ENCODE measurements around the gene SSH2. TPM values are rescaled to one million over a fixed set of nuclear protein-coding genes. Genes with fewer than 3 reads are reported as not detected.

SSH2 gene
- total and polyA plus RNA-seq, 3 donors from 2014 or later, result 31.0 to 62.3 (median 37.4) TPM

- no peaks in the 10 kb centered on the region for H3K27me3 ChIP-seq
- no peak overlapping the region for H3K4me3 ChIP-seq
- no peaks in the 10 kb centered on the region for H3K36me3 ChIP-seq (ENCODE audit: low read depth, missing control alignments)
- intact Hi-C loops (cut with DNase I; ENCODE audit: low total_unique reads), result no loop called here
- 39 to 57% methylated on average over 1 of the region's 1 CpG for WGBS, 2 donors
- no peak for DNase-seq
- H3K9me3 ChIP-seq, result no peaks in the 10 kb centered on the region
- no peak overlapping the region for H3K27ac ChIP-seq
- H3K4me1 ChIP-seq, result peaks cover 17% of the 10 kb centered on the region
- TF ChIP-seq POLR2A (IDR thresholded peaks at IDR 0.05), result no peak
- TF ChIP-seq, protein P1, sequence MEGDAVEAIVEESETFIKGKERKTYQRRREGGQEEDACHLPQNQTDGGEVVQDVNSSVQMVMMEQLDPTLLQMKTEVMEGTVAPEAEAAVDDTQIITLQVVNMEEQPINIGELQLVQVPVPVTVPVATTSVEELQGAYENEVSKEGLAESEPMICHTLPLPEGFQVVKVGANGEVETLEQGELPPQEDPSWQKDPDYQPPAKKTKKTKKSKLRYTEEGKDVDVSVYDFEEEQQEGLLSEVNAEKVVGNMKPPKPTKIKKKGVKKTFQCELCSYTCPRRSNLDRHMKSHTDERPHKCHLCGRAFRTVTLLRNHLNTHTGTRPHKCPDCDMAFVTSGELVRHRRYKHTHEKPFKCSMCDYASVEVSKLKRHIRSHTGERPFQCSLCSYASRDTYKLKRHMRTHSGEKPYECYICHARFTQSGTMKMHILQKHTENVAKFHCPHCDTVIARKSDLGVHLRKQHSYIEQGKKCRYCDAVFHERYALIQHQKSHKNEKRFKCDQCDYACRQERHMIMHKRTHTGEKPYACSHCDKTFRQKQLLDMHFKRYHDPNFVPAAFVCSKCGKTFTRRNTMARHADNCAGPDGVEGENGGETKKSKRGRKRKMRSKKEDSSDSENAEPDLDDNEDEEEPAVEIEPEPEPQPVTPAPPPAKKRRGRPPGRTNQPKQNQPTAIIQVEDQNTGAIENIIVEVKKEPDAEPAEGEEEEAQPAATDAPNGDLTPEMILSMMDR (IDR thresholded peaks at IDR 0.05), result no peak
Observed at GRCh38 chr17:29674281-29674680, 255.7 kb downstream of the SSH2 start.

- Histone ChIP-seq H3K9me3 (no peaks in the 10 kb centered on the region), H3K27ac (no peak overlapping the region), H3K27me3 (no peaks in the 10 kb centered on the region), H3K4me3 (no peak overlapping the region), H3K36me3 (ENCODE audit: low read depth, missing control alignments) (no peaks in the 10 kb centered on the region), H3K4me1 (peaks cover 2% of the 10 kb centered on the region)
- TF ChIP-seq, protein P1 (IDR thresholded peaks at IDR 0.05), result no peak
- no peak for TF ChIP-seq POLR2A (IDR thresholded peaks at IDR 0.05)
- DNase-seq, result no peak
- WGBS, 2 donors, result 92 to 94% methylated on average over 5 of the region's 5 CpGs
- intact Hi-C loops (cut with DNase I; ENCODE audit: low total_unique reads), result no loop called here
Observed at GRCh38 chr17:29671661-29672060, 258.4 kb downstream of the SSH2 start.

- no peaks in the 10 kb centered on the region for H3K36me3 ChIP-seq (ENCODE audit: low read depth, missing control alignments)
- no peak overlapping the region for H3K4me3 ChIP-seq
- H3K27ac ChIP-seq, result no peak overlapping the region
- DNase-seq, result no peak
- no peaks in the 10 kb centered on the region for H3K4me1 ChIP-seq
- no peaks in the 10 kb centered on the region for H3K27me3 ChIP-seq
- H3K9me3 ChIP-seq, result no peaks in the 10 kb centered on the region
- intact Hi-C loops (cut with DNase I; ENCODE audit: low total_unique reads), result no loop called here
- TF ChIP-seq, protein P1 (IDR thresholded peaks at IDR 0.05), result no peak
- no peak for TF ChIP-seq POLR2A (IDR thresholded peaks at IDR 0.05)
Observed at GRCh38 chr17:29669266-29669665, 260.8 kb downstream of the SSH2 start.

DNA sequence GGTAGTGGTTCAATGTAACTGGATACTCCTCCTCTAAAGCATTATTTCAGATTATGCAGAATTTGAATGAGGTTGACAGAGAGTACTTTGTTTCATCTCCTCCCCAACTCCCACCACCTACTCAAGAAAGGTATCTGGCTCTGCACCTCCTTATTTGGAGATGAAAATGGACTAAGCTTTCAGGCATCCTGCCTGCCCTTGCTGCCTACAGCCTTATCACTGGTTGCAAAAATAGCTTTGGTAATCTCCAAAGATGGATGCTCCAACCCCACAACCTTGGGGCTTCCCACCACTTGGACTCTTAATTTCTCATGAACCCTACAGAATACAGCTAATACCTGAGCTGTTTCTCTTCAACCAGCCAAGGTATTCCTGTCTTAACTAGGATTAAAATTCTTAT, 262.1 kb downstream of the SSH2 start:
- no peak for DNase-seq
- TF ChIP-seq, protein P1 (IDR thresholded peaks at IDR 0.05), result no peak
- no peak for TF ChIP-seq POLR2A (IDR thresholded peaks at IDR 0.05)
- Histone ChIP-seq H3K4me1 (no peaks in the 10 kb centered on the region), H3K27ac (no peak overlapping the region), H3K27me3 (no peaks in the 10 kb centered on the region), H3K36me3 (ENCODE audit: low read depth, missing control alignments) (no peaks in the 10 kb centered on the region), H3K4me3 (no peak overlapping the region), H3K9me3 (no peaks in the 10 kb centered on the region)
- intact Hi-C loops (cut with DNase I; ENCODE audit: low total_unique reads), result no loop called here

DNA sequence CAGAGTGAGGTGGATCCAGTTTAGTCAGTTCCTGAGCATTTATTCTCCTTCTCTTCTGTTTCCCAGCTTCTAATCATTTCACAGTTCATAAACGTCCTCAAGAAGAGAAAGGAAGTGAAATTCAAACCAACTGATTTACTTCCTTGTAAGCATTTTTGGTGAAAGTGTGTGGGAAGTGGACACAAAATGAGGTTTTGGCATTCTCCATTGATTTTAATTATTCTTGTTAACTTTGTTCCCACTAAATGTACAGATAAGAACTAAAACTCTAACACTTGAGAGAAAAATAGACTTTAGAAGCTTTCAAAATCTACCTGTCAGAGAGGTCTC, 264.6 kb downstream of the SSH2 start:
- WGBS, 2 donors, result 23 to 50% methylated on average over 1 of the region's 1 CpG
- H3K27me3 ChIP-seq, result no peaks in the 10 kb centered on the region
- no peak for DNase-seq
- intact Hi-C loops (cut with DNase I; ENCODE audit: low total_unique reads), result no loop called here
- H3K9me3 ChIP-seq, result no peaks in the 10 kb centered on the region
- H3K4me3 ChIP-seq, result no peak overlapping the region
- no peaks in the 10 kb centered on the region for H3K36me3 ChIP-seq (ENCODE audit: low read depth, missing control alignments)
- H3K4me1 ChIP-seq, result no peaks in the 10 kb centered on the region
- no peak overlapping the region for H3K27ac ChIP-seq
- TF ChIP-seq, protein P1 (IDR thresholded peaks at IDR 0.05), result no peak
